DND-41 (cell line): Measurements from ENCODE around the gene GGT1.
"Not testable (repeated sequence)": the region's sequence is repeated elsewhere in the genome, so short reads cannot be mapped to it uniquely, and the experiment has no call there.

Experiments
- EZH2 ChIP-seq: IDR thresholded peaks from 3 replicates; pipeline ENCODE4 v1.6.1; 2012; ENCODE audit warnings: borderline replicate concordance, low read depth, mild to moderate bottlenecking, moderate library complexity, low read length, inconsistent platforms; ENCODE audit not compliant: severe bottlenecking
- TF ChIP-seq, protein P1 (sequence below): IDR thresholded peaks from 2 replicates; pipeline ENCODE4 v1.5.1; 2012; ENCODE audit warnings: borderline replicate concordance, low read length, moderate library complexity, mild to moderate bottlenecking; ENCODE audit not compliant: poor library complexity, severe bottlenecking; ENCODE audit errors: extremely low read depth

DNA sequence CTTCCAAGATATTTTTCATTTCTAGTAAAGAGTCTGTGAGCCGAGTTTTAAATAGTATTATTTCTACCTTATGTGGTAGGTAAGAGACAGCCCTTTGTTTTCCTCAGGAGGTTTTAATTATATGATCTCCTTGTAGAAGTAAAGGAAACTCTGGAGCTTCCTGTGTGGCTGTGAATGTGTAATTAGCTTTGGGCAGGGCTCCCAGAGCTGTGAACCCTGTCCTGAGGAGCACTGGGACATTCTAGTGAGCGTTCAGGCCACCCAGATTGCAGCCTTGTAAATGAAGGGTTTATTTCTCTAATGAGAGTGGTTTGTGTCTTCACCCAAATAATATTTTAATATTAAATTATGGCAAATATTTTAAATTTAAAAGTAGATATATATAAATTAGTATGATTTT lies 69.5 kb downstream of the GGT1 start:
- not testable (repeated sequence) for TF ChIP-seq EZH2
- TF ChIP-seq, protein P1, sequence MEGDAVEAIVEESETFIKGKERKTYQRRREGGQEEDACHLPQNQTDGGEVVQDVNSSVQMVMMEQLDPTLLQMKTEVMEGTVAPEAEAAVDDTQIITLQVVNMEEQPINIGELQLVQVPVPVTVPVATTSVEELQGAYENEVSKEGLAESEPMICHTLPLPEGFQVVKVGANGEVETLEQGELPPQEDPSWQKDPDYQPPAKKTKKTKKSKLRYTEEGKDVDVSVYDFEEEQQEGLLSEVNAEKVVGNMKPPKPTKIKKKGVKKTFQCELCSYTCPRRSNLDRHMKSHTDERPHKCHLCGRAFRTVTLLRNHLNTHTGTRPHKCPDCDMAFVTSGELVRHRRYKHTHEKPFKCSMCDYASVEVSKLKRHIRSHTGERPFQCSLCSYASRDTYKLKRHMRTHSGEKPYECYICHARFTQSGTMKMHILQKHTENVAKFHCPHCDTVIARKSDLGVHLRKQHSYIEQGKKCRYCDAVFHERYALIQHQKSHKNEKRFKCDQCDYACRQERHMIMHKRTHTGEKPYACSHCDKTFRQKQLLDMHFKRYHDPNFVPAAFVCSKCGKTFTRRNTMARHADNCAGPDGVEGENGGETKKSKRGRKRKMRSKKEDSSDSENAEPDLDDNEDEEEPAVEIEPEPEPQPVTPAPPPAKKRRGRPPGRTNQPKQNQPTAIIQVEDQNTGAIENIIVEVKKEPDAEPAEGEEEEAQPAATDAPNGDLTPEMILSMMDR = not testable (repeated sequence)
